Measurements from ENCODE around the gene PRRT2.

Gene PRRT2

GRCh38 chr16:29836623-29837022, 24.6 kb downstream of the PRRT2 start:
- Histone ChIP-seq H3K36me3 (no peaks in the 10 kb centered on the region), H3K9me3 (ENCODE audit: severe bottlenecking) (no peaks in the 10 kb centered on the region), H3K27ac (no peak overlapping the region), H3K4me3 (ENCODE audit: low read depth, low read length) (no peak overlapping the region), H3K27me3 (ENCODE audit: insufficient read depth, low read depth, severe bottlenecking) (no peaks in the 10 kb centered on the region)
- no peak for TF ChIP-seq CTCF (IDR thresholded peaks at IDR 0.05; ENCODE audit: low read depth, low read length)
- no peak for DNase-seq

GRCh38 chr16:29837841-29838240, 25.8 kb downstream of the PRRT2 start:
- Histone ChIP-seq H3K9me3 (ENCODE audit: severe bottlenecking) (no peaks in the 10 kb centered on the region), H3K27me3 (ENCODE audit: insufficient read depth, low read depth, severe bottlenecking) (no peaks in the 10 kb centered on the region), H3K36me3 (no peaks in the 10 kb centered on the region), H3K27ac (no peak overlapping the region), H3K4me3 (ENCODE audit: low read depth, low read length) (no peak overlapping the region)
- no peak for TF ChIP-seq CTCF (IDR thresholded peaks at IDR 0.05; ENCODE audit: low read depth, low read length)
- DNase-seq, result no peak

GRCh38 chr16:29839822-29840221, 27.8 kb downstream of the PRRT2 start:
- no peaks in the 10 kb centered on the region for H3K27me3 ChIP-seq (ENCODE audit: insufficient read depth, low read depth, severe bottlenecking)
- no peak for TF ChIP-seq CTCF (IDR thresholded peaks at IDR 0.05; ENCODE audit: low read depth, low read length)
- DNase-seq, result no peak

GRCh38 chr16:29840240-29840639, 28.2 kb downstream of the PRRT2 start:
- Histone ChIP-seq H3K9me3 (ENCODE audit: severe bottlenecking) (no peaks in the 10 kb centered on the region), H3K27ac (no peak overlapping the region), H3K36me3 (no peaks in the 10 kb centered on the region), H3K27me3 (ENCODE audit: insufficient read depth, low read depth, severe bottlenecking) (no peaks in the 10 kb centered on the region), H3K4me3 (ENCODE audit: low read depth, low read length) (no peak overlapping the region)
- TF ChIP-seq CTCF (IDR thresholded peaks at IDR 0.05; ENCODE audit: low read depth, low read length), result no peak
- no peak for DNase-seq

More at GRCh38 chr16:29839822-29840221, 27.8 kb downstream of the PRRT2 start:
- no peak overlapping the region for H3K4me3 ChIP-seq (ENCODE audit: low read depth, low read length)
- no peaks in the 10 kb centered on the region for H3K9me3 ChIP-seq (ENCODE audit: severe bottlenecking)
- no peaks in the 10 kb centered on the region for H3K36me3 ChIP-seq
- H3K27ac ChIP-seq, result no peak overlapping the region

- H3K9me3 ChIP-seq (ENCODE audit: severe bottlenecking), result no peaks in the 10 kb centered on the region
- DNase-seq, result no peak
- TF ChIP-seq CTCF (IDR thresholded peaks at IDR 0.05; ENCODE audit: low read depth, low read length), result no peak
- no peak overlapping the region for H3K27ac ChIP-seq
- H3K27me3 ChIP-seq (ENCODE audit: insufficient read depth, low read depth, severe bottlenecking), result no peaks in the 10 kb centered on the region
- H3K36me3 ChIP-seq, result no peaks in the 10 kb centered on the region
- H3K4me3 ChIP-seq (ENCODE audit: low read depth, low read length), result no peak overlapping the region
Observed at GRCh38 chr16:29841631-29842030, 29.6 kb downstream of the PRRT2 start.

- peak; percentile 29; the same call in 1 of the 2 replicates for TF ChIP-seq CTCF (IDR thresholded peaks at IDR 0.05; ENCODE audit: low read depth, low read length)
- Histone ChIP-seq H3K27ac (no peak overlapping the region), H3K4me3 (ENCODE audit: low read depth, low read length) (no peak overlapping the region), H3K36me3 (no peaks in the 10 kb centered on the region), H3K9me3 (ENCODE audit: severe bottlenecking) (no peaks in the 10 kb centered on the region), H3K27me3 (ENCODE audit: insufficient read depth, low read depth, severe bottlenecking) (no peaks in the 10 kb centered on the region)
- DNase-seq, result no peak
Observed at GRCh38 chr16:29842732-29843346, 30.8 kb downstream of the PRRT2 start.
